ENCODE measurements around the gene FXR1.
A peak's percentile ranks its signal among the peaks of the same experiment; 100 is the strongest.

FXR1 gene

GRCh38 chr3:180910823-180911222 lies 1.6 kb upstream of the FXR1 start:
- H3K27me3 ChIP-seq (replicated peaks; ENCODE audit: control insufficient read depth, insufficient read depth, low read length), result no peaks in the 10 kb centered on the region
- DNase-seq (ENCODE audit: extremely low read depth, insufficient read length), result no peak
- H3K36me3 ChIP-seq (ENCODE audit: control insufficient read depth, insufficient read depth, low read length), result no peaks in the 10 kb centered on the region
- TF ChIP-seq, protein P1, sequence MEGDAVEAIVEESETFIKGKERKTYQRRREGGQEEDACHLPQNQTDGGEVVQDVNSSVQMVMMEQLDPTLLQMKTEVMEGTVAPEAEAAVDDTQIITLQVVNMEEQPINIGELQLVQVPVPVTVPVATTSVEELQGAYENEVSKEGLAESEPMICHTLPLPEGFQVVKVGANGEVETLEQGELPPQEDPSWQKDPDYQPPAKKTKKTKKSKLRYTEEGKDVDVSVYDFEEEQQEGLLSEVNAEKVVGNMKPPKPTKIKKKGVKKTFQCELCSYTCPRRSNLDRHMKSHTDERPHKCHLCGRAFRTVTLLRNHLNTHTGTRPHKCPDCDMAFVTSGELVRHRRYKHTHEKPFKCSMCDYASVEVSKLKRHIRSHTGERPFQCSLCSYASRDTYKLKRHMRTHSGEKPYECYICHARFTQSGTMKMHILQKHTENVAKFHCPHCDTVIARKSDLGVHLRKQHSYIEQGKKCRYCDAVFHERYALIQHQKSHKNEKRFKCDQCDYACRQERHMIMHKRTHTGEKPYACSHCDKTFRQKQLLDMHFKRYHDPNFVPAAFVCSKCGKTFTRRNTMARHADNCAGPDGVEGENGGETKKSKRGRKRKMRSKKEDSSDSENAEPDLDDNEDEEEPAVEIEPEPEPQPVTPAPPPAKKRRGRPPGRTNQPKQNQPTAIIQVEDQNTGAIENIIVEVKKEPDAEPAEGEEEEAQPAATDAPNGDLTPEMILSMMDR (IDR thresholded peaks at IDR 0.05; ENCODE audit: insufficient read depth, low read length, poor library complexity, severe bottlenecking), result no peak
- H3K4me3 ChIP-seq (replicated peaks; ENCODE audit: low read depth, low read length), result no peak overlapping the region

DNA sequence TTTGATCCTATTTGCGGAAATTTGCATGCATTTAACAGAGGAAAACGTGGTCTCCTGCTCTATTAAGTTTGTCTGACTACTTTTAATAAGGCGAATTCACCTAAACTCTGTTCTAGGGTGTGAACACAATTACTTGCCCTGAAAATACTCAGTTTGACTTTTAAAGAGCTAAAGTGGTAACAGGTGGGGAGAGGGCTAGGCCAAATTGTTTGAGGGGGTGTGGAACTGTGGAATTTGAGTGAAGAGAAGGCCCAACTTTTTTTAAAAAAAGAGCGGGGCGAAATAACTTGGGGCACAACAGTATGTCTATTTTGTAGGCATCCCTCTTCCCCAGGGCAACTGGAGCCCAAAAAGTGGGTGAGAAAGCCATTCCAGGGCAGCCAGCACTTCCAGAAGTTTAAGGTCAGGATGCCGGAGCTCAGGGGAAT lies 580 bp upstream of the FXR1 start:
- peak overlapping the region; percentile 95 for H3K4me3 ChIP-seq (replicated peaks; ENCODE audit: low read depth, low read length)
- TF ChIP-seq, protein P1 (IDR thresholded peaks at IDR 0.05; ENCODE audit: insufficient read depth, low read length, poor library complexity, severe bottlenecking), result no peak
- DNase-seq (ENCODE audit: extremely low read depth, insufficient read length), result no peak
- no peaks in the 10 kb centered on the region for H3K36me3 ChIP-seq (ENCODE audit: control insufficient read depth, insufficient read depth, low read length)
- H3K27me3 ChIP-seq (replicated peaks; ENCODE audit: control insufficient read depth, insufficient read depth, low read length), result no peaks in the 10 kb centered on the region

DNA sequence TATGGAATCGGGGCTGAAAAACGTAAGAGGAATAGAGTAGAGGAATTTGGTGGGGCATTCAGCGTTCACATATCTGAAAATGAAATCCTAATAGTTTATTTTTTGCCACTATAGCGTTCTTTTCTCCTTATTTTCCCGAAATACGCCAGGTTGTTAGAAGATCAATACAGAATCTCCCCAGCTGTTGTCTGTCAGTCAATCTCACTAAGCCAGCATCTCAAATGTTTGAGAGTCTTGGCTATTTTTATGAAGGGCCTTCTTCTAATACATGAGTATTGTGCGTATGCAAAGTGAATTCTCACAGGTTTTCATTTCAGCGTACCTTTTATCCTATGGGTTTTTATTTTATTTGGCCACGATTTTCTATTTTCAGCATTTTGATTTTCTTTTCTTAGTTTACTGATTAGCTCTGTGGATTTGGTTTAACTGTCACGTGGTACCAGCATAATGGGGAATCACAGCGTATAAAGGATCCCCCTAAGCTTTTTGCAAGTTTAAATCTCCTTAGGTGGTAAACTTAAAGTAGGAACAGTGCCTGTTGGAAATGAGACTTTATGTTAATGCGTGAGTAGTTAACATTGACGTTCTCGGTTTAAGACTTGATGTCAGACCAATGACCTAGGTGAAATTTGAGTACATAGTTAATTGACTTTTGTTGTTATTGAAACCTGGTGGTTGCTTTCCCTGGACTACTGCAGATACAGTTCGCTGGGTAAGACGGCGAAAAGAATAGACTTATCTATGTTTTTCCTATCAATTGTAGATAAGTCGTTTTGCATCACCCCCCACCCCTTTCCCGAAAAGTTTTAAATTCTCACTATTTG lies 1.3 kb downstream of the FXR1 start:
- Histone ChIP-seq H3K4me3 (replicated peaks; ENCODE audit: low read depth, low read length) (peak overlapping the region; percentile 95), H3K36me3 (ENCODE audit: control insufficient read depth, insufficient read depth, low read length) (no peaks in the 10 kb centered on the region), H3K27me3 (replicated peaks; ENCODE audit: control insufficient read depth, insufficient read depth, low read length) (no peaks in the 10 kb centered on the region)
- DNase-seq (ENCODE audit: extremely low read depth, insufficient read length), result no peak
- TF ChIP-seq, protein P1 (IDR thresholded peaks at IDR 0.05; ENCODE audit: insufficient read depth, low read length, poor library complexity, severe bottlenecking), result no peak

DNA sequence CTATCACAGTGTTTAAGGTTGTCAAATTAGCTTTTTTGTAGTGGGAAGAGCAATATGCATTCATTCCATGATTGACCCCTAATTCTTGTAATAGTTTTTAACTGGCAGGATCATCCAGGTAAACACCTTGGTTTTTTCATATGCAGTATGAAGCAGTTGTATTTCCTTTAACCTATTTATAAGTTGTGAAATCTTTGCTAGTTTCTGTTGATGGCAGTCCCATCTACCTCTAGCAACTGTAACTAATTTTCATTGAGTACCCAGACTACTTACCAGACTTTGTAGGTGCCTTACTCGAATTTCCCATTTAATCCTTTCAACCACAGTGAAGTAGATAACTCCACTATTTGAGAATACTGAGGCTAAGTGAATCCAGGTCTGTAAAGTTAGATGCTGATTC lies 6.1 kb downstream of the FXR1 start:
- Histone ChIP-seq H3K27me3 (replicated peaks; ENCODE audit: control insufficient read depth, insufficient read depth, low read length) (no peaks in the 10 kb centered on the region), H3K36me3 (ENCODE audit: control insufficient read depth, insufficient read depth, low read length) (no peaks in the 10 kb centered on the region; the same call in 1 of the 2 replicates), H3K4me3 (replicated peaks; ENCODE audit: low read depth, low read length) (no peak overlapping the region)
- no peak for DNase-seq (ENCODE audit: extremely low read depth, insufficient read length)
- TF ChIP-seq, protein P1 (IDR thresholded peaks at IDR 0.05; ENCODE audit: insufficient read depth, low read length, poor library complexity, severe bottlenecking), result no peak

DNA sequence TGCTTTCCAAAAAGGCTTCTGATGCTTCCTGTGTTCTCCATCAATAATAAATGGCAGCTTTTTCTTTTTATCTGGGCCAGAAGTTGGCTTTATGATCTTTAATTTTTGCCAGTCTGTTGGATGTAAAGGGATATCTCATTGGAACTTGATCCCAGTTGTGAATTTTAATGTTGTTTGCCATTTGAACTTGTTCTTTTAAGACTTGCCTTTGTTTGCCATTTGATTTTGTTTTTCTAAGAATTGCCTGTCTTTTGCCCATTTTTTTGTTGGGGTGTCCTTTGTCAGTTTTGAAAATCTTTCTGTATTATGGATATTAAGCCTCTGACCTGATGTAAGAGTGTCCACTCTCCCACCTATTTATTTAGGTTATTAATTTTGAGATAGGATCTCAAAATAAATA lies 9.8 kb downstream of the FXR1 start:
- Histone ChIP-seq H3K36me3 (ENCODE audit: control insufficient read depth, insufficient read depth, low read length) (no peaks in the 10 kb centered on the region; the same call in 1 of the 2 replicates), H3K27me3 (replicated peaks; ENCODE audit: control insufficient read depth, insufficient read depth, low read length) (no peaks in the 10 kb centered on the region), H3K4me3 (replicated peaks; ENCODE audit: low read depth, low read length) (no peak overlapping the region)
- no peak for DNase-seq (ENCODE audit: extremely low read depth, insufficient read length)
- TF ChIP-seq, protein P1 (IDR thresholded peaks at IDR 0.05; ENCODE audit: insufficient read depth, low read length, poor library complexity, severe bottlenecking), result no peak
